EL (cell line): Measurements from ENCODE around the gene RETNLB.

Experiments used
- DNase-seq: peaks from one replicate; pipeline ENCODE4 v3.0.0-alpha.2; 2016

Gene RETNLB

DNA sequence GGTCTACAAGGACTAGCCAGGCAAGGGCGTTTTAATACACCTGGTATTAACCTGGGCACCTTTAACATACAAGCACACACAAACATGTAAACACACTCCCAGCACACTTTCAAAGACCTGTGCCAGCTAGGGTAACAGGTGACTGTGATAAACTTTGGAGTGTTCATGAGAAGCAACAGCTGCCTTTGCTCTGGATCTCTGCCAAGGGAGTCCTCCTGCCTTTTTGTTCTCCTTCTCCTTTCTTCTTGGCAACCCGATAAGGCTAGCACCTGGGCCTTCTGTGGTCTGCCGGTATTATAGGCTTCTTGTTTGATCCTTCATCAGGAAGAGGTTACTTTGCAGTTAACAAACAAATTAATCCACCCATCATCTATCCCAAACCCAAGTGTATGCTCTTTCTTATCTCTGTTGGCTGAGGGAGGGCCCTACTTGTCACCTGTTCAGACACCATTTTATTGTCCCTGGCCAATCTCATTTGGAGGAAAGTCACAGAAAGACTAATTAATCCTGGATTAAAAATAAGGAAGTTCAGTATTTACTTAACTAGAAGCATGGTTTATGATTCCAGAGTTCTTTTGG, at the start of gene RETNLB:
Gene RETNLB (minus strand): TSS at position 7 of the 579 bp plus-strand sequence. CDS start 225 bp downstream, outside the sequence.
- DNase-seq: no peak

DNA sequence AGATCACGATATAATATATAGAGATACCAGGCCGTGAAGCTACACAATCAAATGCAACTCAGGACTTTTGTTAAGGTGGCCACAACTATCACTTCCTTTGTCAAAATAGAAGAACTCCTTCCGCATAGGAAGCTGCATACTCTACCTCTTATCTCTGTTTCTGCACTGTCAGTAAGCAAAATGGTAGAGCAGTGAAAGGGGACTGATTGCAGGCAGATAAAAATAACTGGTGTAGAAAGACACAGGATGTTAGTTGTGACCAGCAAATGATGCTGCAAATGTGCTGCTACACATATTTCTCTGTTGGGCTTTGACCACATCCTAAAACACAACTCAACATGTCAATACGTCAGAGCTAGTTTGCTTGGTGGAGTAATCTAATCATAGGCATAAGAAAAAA, 49.1 kb upstream of the RETNLB start:
- DNase-seq: no peak

DNA sequence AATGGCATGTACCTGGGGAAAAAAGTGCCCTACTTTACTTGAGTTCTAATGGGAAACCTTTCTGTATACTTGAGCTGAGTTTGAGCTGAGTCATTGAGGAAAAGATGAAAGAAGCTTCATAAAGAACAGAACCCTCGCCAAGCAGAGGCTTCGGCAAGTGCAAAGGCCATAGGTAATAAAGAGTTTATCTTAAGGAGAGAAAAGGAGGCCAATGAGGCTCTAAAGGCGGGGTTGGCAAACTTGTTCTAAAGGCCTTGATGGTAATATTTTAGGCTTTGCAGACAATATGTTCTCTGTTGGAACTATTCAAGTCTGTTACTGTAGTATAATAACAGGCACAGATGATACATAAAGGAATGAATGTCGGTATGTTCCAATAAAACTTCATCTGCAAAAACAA, 47.8 kb upstream of the RETNLB start:
- no peak for DNase-seq

DNA sequence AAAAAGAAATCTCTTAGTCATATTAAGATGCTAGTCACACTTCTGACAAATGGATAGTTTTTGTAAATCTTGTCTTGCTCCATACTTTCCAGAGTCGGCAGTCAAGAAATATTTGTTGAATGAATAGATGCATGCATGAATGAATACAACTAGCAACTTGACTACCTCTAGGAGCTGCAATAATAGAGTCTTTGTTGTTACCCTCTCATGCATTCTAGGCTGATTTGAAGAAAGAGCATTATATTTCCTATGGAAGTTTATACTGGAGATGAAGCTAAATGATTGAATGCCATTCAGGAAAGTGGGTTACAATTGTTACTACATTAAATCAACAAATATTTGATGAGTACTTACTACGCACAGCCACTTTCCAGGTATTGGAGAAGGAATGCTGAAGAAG, 47.2 kb upstream of the RETNLB start:
- no peak for DNase-seq

DNA sequence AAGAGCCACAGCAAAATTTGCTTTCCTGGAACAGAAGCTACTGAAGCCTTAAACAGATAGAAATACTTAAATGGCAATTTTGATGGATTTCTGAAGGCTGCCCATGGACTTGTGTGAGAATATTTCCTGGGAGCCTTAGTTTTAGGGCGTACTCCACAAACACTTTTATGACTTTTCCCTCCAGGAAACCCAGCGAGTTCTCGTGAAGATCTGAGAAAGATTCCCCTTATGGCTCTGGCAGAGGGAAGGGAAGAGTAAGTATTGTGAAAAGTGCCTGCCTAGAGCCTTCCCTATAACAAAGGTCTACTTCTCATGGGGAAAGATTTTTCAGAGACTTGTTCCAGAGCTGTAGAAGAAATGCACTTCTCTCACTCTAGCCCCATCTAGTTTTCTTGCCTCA, 34.3 kb upstream of the RETNLB start:
- DNase-seq: no peak

DNA sequence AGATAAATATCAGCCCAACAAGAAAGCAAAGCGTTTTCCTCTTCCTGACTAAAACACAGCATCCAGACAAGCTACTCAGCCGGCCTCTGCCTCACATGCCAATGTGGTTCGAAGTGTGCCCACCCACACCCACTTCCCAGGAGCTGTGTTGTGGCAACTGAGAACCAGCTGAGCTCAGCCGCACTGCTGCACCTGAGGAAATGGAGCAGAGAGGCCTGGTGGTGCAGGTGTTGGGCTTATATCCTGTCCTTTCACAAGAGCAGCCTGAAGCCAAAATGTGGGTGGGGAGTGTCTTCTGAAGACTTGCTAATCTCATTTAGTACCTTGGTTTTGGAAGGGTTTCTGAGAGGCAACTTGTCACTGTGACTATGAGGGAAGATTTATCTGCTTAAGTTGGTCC, 23.0 kb upstream of the RETNLB start:
- DNase-seq: no peak

GRCh38 chr3:108779496-108779895, 22.3 kb upstream of the RETNLB start:
- no peak for DNase-seq

- no peak for DNase-seq
Observed at GRCh38 chr3:108775649-108776048, 18.4 kb upstream of the RETNLB start.

- no peak for DNase-seq
Observed at GRCh38 chr3:108767253-108767652, 10.0 kb upstream of the RETNLB start.

- DNase-seq: no peak
Observed at GRCh38 chr3:108755686-108756085, 1.5 kb downstream of the RETNLB start.

GRCh38 chr3:108744762-108745161, 12.4 kb downstream of the RETNLB start:
- DNase-seq: peak; percentile 1

DNA sequence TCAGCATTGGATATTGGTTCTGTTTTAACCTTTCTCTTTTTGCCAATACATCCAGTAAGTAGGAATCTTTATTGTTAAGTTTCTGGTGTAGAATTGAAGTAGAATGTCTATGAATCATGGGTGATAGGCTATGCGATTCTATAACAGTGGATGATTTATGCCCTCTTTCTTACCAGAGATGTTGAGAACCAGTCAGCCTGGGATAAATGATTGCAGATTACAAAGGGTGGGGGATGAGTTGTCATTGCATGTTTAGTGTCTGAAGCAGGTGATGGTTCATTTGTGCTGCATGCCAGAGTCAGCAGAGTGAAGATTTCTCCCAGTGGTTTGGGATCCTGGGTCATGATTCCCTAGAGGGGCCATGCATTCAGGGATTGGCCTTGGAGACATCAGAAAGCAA, 14.3 kb downstream of the RETNLB start:
- DNase-seq: no peak

DNA sequence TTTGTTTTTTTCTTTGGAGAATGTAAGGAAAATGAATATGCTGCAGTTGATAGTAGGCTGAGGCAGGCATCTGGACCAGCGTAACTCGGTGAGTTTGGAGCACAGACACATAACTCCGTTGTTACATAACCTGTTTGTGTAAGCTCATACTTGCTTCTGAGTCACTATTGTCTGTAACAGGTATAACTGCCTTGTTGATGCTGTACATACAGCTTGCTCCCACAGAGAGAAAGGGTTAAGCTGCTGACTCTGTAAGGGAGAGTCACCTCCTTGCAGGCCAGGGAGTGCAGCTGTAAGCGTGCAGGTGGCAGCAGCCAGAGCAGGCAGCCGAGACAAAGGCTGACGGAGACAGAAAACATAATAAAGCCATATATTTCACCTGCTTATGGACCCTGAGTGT, 20.4 kb downstream of the RETNLB start:
- no peak for DNase-seq

- no peak for DNase-seq
Observed at GRCh38 chr3:108728934-108729333, 28.3 kb downstream of the RETNLB start.

- no peak for DNase-seq
Observed at GRCh38 chr3:108728105-108728504, 29.1 kb downstream of the RETNLB start.

DNA sequence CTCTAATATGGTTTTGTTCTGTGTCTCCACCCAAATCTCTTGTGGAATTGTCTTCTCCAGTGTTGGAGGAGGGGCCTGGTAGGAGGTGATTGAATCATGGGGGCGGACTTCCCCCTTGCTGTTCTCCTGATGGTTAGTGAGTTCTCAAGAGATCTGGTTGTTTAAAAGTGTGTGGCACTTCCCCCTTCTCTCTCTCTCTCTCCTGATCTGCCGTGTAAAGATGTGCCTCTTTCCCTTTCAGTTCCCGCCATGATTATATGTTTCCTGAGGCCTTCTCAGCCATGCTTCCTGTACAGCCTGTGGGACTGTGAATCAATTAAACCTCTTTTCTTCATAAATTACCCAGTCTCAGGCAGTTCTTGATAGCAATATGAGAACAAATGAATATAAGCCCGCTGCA, 33.1 kb downstream of the RETNLB start:
- no peak for DNase-seq

DNA sequence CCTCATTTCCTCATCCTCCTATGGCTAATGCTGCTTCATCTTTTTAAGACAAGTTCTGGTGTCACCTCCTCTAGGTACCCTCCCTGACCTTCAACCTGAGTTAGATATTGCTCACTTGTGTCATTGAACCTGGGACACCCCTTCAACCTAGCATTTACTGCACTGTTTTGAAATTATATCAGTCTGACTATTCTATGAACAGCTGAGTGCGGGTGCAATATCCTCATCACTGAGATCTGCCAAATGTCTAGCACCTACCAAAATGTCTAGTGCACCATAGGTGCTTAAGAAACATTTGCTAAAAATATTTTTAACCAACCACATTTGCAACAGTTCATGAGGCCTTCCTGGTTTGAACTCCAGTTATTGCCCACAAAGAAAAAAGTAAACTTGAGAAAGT, 34.5 kb downstream of the RETNLB start:
- no peak for DNase-seq

- no peak for DNase-seq
Observed at GRCh38 chr3:108719178-108719806, 37.9 kb downstream of the RETNLB start.

- DNase-seq: no peak
Observed at GRCh38 chr3:108718454-108718853, 38.8 kb downstream of the RETNLB start.

- DNase-seq: no peak
Observed at GRCh38 chr3:108713816-108714215, 43.4 kb downstream of the RETNLB start.

GRCh38 chr3:108713009-108713516, 44.1 kb downstream of the RETNLB start:
- DNase-seq: no peak
